ENCODE data around the gene RNASEH2A.

GRCh38 chr19:12788042-12788681, 18.2 kb upstream of the RNASEH2A start:
- TF ChIP-seq POLR2AphosphoS5 (IDR thresholded peaks at IDR 0.05; ENCODE audit: low read depth, low read length) (no peak), SIN3A (IDR thresholded peaks at IDR 0.05; ENCODE audit: borderline replicate concordance, insufficient read depth, low read length) (no peak), TAF1 (IDR thresholded peaks at IDR 0.05; ENCODE audit: borderline replicate concordance, insufficient read depth, low read length) (no peak), FOXP2 (optimal IDR thresholded peaks at IDR 0.05; ENCODE audit: borderline replicate concordance, extremely low read depth, extremely low read length, insufficient read depth) (no peak)
- TF ChIP-seq, protein P1, sequence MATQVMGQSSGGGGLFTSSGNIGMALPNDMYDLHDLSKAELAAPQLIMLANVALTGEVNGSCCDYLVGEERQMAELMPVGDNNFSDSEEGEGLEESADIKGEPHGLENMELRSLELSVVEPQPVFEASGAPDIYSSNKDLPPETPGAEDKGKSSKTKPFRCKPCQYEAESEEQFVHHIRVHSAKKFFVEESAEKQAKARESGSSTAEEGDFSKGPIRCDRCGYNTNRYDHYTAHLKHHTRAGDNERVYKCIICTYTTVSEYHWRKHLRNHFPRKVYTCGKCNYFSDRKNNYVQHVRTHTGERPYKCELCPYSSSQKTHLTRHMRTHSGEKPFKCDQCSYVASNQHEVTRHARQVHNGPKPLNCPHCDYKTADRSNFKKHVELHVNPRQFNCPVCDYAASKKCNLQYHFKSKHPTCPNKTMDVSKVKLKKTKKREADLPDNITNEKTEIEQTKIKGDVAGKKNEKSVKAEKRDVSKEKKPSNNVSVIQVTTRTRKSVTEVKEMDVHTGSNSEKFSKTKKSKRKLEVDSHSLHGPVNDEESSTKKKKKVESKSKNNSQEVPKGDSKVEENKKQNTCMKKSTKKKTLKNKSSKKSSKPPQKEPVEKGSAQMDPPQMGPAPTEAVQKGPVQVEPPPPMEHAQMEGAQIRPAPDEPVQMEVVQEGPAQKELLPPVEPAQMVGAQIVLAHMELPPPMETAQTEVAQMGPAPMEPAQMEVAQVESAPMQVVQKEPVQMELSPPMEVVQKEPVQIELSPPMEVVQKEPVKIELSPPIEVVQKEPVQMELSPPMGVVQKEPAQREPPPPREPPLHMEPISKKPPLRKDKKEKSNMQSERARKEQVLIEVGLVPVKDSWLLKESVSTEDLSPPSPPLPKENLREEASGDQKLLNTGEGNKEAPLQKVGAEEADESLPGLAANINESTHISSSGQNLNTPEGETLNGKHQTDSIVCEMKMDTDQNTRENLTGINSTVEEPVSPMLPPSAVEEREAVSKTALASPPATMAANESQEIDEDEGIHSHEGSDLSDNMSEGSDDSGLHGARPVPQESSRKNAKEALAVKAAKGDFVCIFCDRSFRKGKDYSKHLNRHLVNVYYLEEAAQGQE (IDR thresholded peaks at IDR 0.05; ENCODE audit: insufficient read depth in 1 of 2, low read depth in 2 of 2, low read length in 2 of 2) = no peak
